Prostate gland (tissue), 2 donors: Measurements from ENCODE around the gene HMOX2.

Source experiments
- POLR2A ChIP-seq: fragments of 450-650 bp; IDR thresholded peaks from one replicate; pipeline ENCODE4 v1.6.1; 2016; ENCODE audit warnings: antibody characterized with exemption, mild to moderate bottlenecking
- TF ChIP-seq, protein P1 (sequence below), 4 experiments: fragments of 200-600 bp in 2 of 4; fragments of 450-650 bp in 2 of 4; sonication (generic) in 2 of 4; IDR thresholded peaks; 1 replicate in 3 of 4; 2 replicates in 1 of 4; pipeline ENCODE4 v1.5.1; 2016 to 2019; ENCODE audit warnings: antibody characterized with exemption in 4 of 4, mild to moderate bottlenecking in 2 of 4, moderate library complexity in 2 of 4

DNA sequence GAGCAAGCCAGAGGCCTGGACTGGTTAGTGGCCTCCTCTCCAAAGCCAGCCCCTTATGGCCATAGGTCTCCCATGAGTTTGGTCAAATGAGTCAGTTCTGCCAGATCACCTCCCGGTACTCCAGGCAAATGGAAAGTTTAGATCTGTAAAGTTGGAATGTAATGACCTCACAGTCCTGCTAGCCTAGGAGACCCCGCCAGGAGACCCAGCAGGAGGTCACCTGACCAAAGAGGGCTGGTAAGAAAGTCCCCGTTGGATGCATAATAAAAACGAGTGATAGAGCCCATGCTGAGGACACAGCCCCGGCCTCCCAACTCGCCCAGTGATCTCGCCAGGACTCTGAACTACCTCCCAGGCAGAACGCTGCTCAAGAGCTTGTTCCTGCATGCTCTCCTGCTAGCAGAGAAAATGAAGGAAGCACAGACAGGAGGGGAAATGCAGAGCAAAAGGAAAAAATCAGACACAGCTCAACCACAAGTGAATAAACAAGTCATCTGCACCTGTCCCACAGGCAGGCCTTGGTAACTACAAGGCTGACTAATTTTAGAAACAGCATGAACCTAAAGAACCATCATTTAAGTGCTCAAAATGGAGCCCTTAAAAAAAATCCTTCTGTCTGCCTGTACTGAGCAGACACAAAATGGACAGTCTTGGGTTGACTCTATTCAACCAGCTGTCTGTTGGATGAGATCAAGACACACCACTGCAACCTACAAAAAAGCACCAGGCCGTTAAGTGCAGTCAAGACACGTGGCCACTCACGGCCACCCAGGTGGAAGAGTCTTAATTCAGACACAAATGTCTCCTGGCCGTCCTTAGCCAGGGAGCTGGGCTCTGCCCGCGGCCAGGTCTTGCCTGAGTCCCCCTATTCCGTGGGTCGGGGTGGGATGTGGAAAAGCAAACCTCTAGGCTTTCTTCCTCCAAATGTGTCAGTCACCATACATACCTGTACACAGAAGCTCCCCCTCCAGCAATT lies 53.2 kb downstream of the HMOX2 start:
- TF ChIP-seq, protein P1, sequence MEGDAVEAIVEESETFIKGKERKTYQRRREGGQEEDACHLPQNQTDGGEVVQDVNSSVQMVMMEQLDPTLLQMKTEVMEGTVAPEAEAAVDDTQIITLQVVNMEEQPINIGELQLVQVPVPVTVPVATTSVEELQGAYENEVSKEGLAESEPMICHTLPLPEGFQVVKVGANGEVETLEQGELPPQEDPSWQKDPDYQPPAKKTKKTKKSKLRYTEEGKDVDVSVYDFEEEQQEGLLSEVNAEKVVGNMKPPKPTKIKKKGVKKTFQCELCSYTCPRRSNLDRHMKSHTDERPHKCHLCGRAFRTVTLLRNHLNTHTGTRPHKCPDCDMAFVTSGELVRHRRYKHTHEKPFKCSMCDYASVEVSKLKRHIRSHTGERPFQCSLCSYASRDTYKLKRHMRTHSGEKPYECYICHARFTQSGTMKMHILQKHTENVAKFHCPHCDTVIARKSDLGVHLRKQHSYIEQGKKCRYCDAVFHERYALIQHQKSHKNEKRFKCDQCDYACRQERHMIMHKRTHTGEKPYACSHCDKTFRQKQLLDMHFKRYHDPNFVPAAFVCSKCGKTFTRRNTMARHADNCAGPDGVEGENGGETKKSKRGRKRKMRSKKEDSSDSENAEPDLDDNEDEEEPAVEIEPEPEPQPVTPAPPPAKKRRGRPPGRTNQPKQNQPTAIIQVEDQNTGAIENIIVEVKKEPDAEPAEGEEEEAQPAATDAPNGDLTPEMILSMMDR (IDR thresholded peaks at IDR 0.05), result peak in 1 of 4 experiments; percentile 17
- no peak for TF ChIP-seq POLR2A
